ENCODE results near the gene BTG3.

DNA sequence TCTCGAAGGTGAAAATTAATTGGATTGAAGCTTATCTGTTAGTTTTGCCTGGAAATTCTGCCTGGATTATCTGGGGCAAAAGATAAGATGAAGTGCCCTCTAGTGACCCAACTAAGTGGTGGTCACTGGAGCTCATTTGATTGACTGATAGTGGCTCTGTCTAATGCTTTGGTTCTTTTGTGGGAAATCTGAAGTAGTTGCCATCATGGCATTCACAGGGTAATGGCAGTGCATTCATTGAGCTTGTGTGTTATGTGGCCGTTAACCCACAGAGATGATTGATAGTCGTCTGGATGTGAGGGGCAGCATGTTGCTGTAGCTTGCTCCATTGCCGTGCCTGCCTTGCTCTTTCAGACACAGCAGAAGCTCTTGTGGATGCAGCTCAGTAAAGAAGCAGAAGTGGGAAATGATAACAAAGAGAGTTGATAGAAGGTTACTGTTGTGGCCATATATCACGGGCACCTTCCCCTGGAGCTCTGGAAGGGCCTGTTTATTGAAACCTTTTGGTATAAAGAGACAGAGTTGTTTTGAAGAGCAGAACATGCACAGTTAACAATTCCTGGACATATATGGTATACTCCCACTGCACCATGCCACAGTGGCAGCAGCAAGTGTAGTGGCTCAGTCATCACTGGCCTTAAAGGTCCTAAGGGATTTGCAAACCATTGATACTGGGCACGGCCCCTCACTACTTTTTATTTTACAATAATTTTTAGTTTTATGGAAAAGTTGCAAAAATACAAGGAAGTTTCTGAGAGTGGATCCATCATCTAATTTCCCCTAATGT, 57.8 kb downstream of the BTG3 start:
- no peak for TF ChIP-seq SIN3A (IDR thresholded peaks at IDR 0.05; ENCODE audit: borderline replicate concordance, insufficient read depth, low read length)
- no peak for TF ChIP-seq POLR2AphosphoS5 (IDR thresholded peaks at IDR 0.05; ENCODE audit: low read depth, low read length)
- TF ChIP-seq, protein P1, sequence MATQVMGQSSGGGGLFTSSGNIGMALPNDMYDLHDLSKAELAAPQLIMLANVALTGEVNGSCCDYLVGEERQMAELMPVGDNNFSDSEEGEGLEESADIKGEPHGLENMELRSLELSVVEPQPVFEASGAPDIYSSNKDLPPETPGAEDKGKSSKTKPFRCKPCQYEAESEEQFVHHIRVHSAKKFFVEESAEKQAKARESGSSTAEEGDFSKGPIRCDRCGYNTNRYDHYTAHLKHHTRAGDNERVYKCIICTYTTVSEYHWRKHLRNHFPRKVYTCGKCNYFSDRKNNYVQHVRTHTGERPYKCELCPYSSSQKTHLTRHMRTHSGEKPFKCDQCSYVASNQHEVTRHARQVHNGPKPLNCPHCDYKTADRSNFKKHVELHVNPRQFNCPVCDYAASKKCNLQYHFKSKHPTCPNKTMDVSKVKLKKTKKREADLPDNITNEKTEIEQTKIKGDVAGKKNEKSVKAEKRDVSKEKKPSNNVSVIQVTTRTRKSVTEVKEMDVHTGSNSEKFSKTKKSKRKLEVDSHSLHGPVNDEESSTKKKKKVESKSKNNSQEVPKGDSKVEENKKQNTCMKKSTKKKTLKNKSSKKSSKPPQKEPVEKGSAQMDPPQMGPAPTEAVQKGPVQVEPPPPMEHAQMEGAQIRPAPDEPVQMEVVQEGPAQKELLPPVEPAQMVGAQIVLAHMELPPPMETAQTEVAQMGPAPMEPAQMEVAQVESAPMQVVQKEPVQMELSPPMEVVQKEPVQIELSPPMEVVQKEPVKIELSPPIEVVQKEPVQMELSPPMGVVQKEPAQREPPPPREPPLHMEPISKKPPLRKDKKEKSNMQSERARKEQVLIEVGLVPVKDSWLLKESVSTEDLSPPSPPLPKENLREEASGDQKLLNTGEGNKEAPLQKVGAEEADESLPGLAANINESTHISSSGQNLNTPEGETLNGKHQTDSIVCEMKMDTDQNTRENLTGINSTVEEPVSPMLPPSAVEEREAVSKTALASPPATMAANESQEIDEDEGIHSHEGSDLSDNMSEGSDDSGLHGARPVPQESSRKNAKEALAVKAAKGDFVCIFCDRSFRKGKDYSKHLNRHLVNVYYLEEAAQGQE (IDR thresholded peaks at IDR 0.05; ENCODE audit: insufficient read depth in 1 of 2, low read depth in 2 of 2, low read length in 2 of 2), result no peak
